Endothelial cell of umbilical vein (primary cell): ENCODE measurements around the gene CMBL. TPM values are rescaled to one million over a fixed set of nuclear protein-coding genes. Genes with fewer than 3 reads are reported as not detected.

Experiments
- BruUV-seq: library from RNA; stranded (reverse); fragments of 400-500 nt; replicated peaks from 2 replicates; lab custom pipeline; 2021; lab: Mats Ljungman, UMichigan
- CTCF ChIA-PET: fragments of 300-600, 350-600 bp; sonication (Branson Sonifier 250); formaldehyde crosslinking; loops from one replicate; lab custom pipeline; 2021; ENCODE audit warnings: antibody characterized with exemption, inconsistent platforms; lab: Charles Lee
- POLR2A ChIA-PET: fragments of 300-600, 350-600 bp; sonication (Branson Sonifier 250); formaldehyde crosslinking; loops from one replicate; lab custom pipeline; 2021; ENCODE audit warnings: antibody characterized with exemption, inconsistent platforms; lab: Charles Lee
- DNase-seq: peaks from one replicate; pipeline ENCODE4 v3.0.0-alpha.2; 2011; ENCODE audit warnings: low read depth, low spot score
- FAIRE-seq: peaks from 2 replicates; lab custom pipeline; 2011; peaks lifted over from hg19 to GRCh38; lab: Jason Lieb, UNC
- H2AFZ ChIP-seq: 2 replicates; pipeline ENCODE4 v1.6.0; 2012; ENCODE audit warnings: low read depth, low read length, control low read depth, inconsistent platforms
- H3K27ac ChIP-seq: 2 replicates; pipeline ENCODE4 v1.5.1; 2011; ENCODE audit warnings: low read depth, mild to moderate bottlenecking, control low read depth, low read length, moderate library complexity; ENCODE audit not compliant: insufficient read depth
- H3K27me3 ChIP-seq, 2 experiments: 2 replicates each; pipeline versions ENCODE4 v1.6.0 to v1.6.1; 2011; ENCODE audit warnings: low read length in 2 of 2, mixed read lengths in 1 of 2; ENCODE audit not compliant: control insufficient read depth in 2 of 2, insufficient read depth in 2 of 2
- H3K36me3 ChIP-seq, 2 experiments: 2 replicates in 1 of 2; 3 replicates in 1 of 2; pipeline ENCODE4 v1.5.1; 2011; ENCODE audit warnings: low read length in 2 of 2, mild to moderate bottlenecking in 1 of 2, moderate library complexity in 1 of 2; ENCODE audit not compliant: control insufficient read depth in 2 of 2, insufficient read depth in 2 of 2; ENCODE audit errors: extremely low read depth in 1 of 2
- H3K4me1 ChIP-seq: 3 replicates; pipeline ENCODE4 v1.5.1; 2011; ENCODE audit warnings: mild to moderate bottlenecking, low read length; ENCODE audit not compliant: control insufficient read depth, insufficient read depth; ENCODE audit errors: extremely low read depth
- H3K4me2 ChIP-seq: 2 replicates; pipeline ENCODE4 v1.6.1; 2011; ENCODE audit warnings: low read length, control low read depth, mixed read lengths; ENCODE audit not compliant: insufficient read depth
- H3K4me3 ChIP-seq, 3 experiments: fragments of 200-600 bp in 1 of 3; sonication (generic), shearing (Covaris generic) in 1 of 3; replicated peaks in 1 of 3; 2 replicates each; pipeline ENCODE4 v1.5.1; 2011 to 2016; ENCODE audit warnings: control low read depth in 3 of 3, low read length in 3 of 3, mild to moderate bottlenecking in 2 of 3, inconsistent platforms in 1 of 3, low read depth in 1 of 3, moderate library complexity in 1 of 3; ENCODE audit not compliant: insufficient read depth in 1 of 3
- H3K79me2 ChIP-seq: 2 replicates; pipeline ENCODE4 v1.6.0; 2012; ENCODE audit warnings: low read length, inconsistent platforms; ENCODE audit not compliant: control insufficient read depth, insufficient read depth
- H3K9ac ChIP-seq: replicated peaks from 2 replicates; pipeline ENCODE3; 2011; ENCODE audit warnings: low read length, control low read depth; ENCODE audit not compliant: insufficient read depth; ENCODE audit errors: extremely low read depth
- H3K9me1 ChIP-seq: replicated peaks from 3 replicates; pipeline ENCODE4 v1.6.0; 2011; ENCODE audit warnings: mild to moderate bottlenecking, low read length; ENCODE audit not compliant: control insufficient read depth, insufficient read depth; ENCODE audit errors: extremely low read depth
- H3K9me3 ChIP-seq: replicated peaks from 2 replicates; pipeline ENCODE4 v1.5.1; 2012; ENCODE audit warnings: low read length, inconsistent platforms; ENCODE audit not compliant: control insufficient read depth, insufficient read depth
- H4K20me1 ChIP-seq: replicated peaks from 2 replicates; pipeline ENCODE3; 2011; ENCODE audit warnings: mild to moderate bottlenecking, low read length; ENCODE audit not compliant: control insufficient read depth, insufficient read depth; ENCODE audit errors: extremely low read depth
- EZH2 ChIP-seq: IDR thresholded peaks from 2 replicates; pipeline ENCODE4 v1.6.1; 2012; ENCODE audit warnings: borderline replicate concordance, low read depth, mild to moderate bottlenecking, moderate library complexity, low read length, inconsistent platforms; ENCODE audit not compliant: severe bottlenecking
- FOS ChIP-seq: IDR thresholded peaks from 2 replicates; pipeline ENCODE4 v1.6.1; 2011; ENCODE audit warnings: mild to moderate bottlenecking, low read length, moderate library complexity, borderline replicate concordance; ENCODE audit not compliant: insufficient read depth
- GATA2 ChIP-seq: IDR thresholded peaks from 2 replicates; pipeline ENCODE4 v1.7.0; 2011; ENCODE audit warnings: low read depth, mild to moderate bottlenecking, moderate library complexity, mixed read lengths, low read length; ENCODE audit not compliant: insufficient read length, insufficient read depth
- JUN ChIP-seq: IDR thresholded peaks from 2 replicates; pipeline ENCODE4 v1.6.1; 2011; ENCODE audit warnings: borderline replicate concordance, low read depth; ENCODE audit not compliant: insufficient read length, insufficient read depth
- MYC ChIP-seq: IDR thresholded peaks from one replicate; pipeline ENCODE4 v1.6.1; 2011; ENCODE audit warnings: mild to moderate bottlenecking, low read depth, low read length
- POLR2A ChIP-seq: IDR thresholded peaks from 2 replicates; pipeline ENCODE4 v1.6.1; 2012; ENCODE audit warnings: low read depth, mild to moderate bottlenecking, control low read depth, low read length
- POLR2AphosphoS5 ChIP-seq: IDR thresholded peaks from 2 replicates; pipeline ENCODE4 v1.6.1; 2012; ENCODE audit warnings: low read depth, mild to moderate bottlenecking, control low read depth, low read length, moderate library complexity; ENCODE audit not compliant: insufficient read depth
- dilution Hi-C: fragments of 300-500 bp; cut with MboI; formaldehyde crosslinking; loops from one replicate; pipeline ENCODE4 v1.15.0; 2019; ENCODE audit warnings: low sequenced_read_pairs; ENCODE audit not compliant: extremely low pct_ligation_motif_present
- intact Hi-C: fragments of 100-400 bp; cut with micrococcal nuclease; formaldehyde crosslinking; loops from one replicate; pipeline ENCODE4 v1.10.0; 2022
- polyA plus RNA-seq, 4 experiments: library from polyadenylated mRNA; depleted of rRNA in 3 of 4; stranded (reverse) in 3 of 4; unstranded in 1 of 4; fragments of >200 nt; gene quantifications; 2 replicates each; pipeline versions ENCODE4 v1.2.1 to v1.2.3, GENCODE V29; 2011 to 2012; ENCODE audit warnings: missing spikeins in 1 of 4
- total RNA-seq: library from RNA; stranded (reverse); gene quantifications from 2 replicates; pipeline ENCODE4 v1.2.3, GENCODE V29; 2021
- TF ChIP-seq, protein P1 (sequence below): IDR thresholded peaks from 2 replicates; pipeline ENCODE4 v1.6.1; 2011; ENCODE audit not compliant: insufficient read depth, insufficient read length
- TF ChIP-seq, protein P2 (sequence below), 2 donors: IDR thresholded peaks; 1 replicate in 1 of 2; 2 replicates in 1 of 2; pipeline ENCODE4 v1.5.1; 2011; ENCODE audit warnings: low read length in 2 of 2, mild to moderate bottlenecking in 2 of 2, moderate library complexity in 2 of 2, control low read depth in 1 of 2, inconsistent platforms in 1 of 2, low read depth in 1 of 2; ENCODE audit not compliant: insufficient read depth in 1 of 2; ENCODE audit errors: extremely low read depth in 1 of 2

The CMBL gene
- total and polyA plus RNA-seq, 2 donors (not counting 3 experiments of a cell fraction or from before 2014, with no cell fraction given), result 15.9 to 19.8 TPM

DNA sequence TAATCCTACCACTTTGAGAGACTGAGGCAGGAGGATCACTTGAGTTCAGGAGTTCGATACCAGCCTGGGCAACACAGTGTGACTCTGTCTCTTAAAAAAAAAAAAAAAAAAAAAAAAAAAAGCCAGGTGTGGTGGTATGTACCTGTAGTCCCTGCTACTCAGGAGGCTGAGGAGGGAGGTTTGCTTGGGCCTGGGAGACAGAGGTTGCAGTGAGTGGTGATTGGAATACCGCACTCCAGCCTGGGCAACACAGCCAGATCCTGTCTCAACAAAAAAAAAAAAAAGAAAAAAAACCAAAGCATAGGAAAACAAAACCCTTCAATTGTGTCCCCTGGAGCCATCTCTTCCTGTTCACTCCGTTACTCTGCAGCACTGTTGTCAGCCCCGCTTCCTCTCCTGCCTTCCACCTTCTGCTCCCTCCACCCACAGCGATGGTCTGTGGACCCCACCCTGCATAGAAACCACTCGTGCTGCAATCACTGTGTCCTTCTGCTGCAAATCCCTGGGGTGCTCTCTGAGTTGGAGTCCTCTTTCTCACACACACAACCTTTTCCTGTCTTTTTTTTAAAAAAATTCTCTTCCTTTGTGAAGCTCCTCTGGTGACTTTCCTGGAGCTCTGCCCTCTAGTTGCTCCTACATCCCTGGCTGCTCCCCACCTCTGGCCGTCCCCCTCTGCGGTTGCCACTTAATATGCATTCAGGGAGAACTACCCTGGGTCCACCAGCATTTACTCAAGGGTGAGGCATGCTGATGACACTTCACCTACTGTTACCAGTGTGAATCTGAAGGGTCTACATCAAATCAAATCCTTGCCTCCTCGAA, 35.4 kb downstream of the CMBL start:
- DNase-seq, result no peak
- H3K9ac ChIP-seq, result no peak overlapping the region
- no peak overlapping the region for H3K4me2 ChIP-seq
- dilution Hi-C loops (loop anchor here (25.0 kb wide), 1 partner anchor 140 kb away; no protein-coding TSS in a partner anchor), intact Hi-C loops (no loop called here)
- TF ChIP-seq POLR2A (no peak), EZH2 (no peak), POLR2AphosphoS5 (no peak)
- H3K9me3 ChIP-seq, result no peaks in the 10 kb centered on the region
- H3K9me1 ChIP-seq, result no peaks in the 10 kb centered on the region
- no peak overlapping the region for H2AFZ ChIP-seq
- H3K4me1 ChIP-seq, result no peaks in the 10 kb centered on the region
- H3K27me3 ChIP-seq, result peaks cover 6 to 10% of the 10 kb centered on the region in 2 experiments
- H3K27ac ChIP-seq, result no peak overlapping the region
- FAIRE-seq, result no peak
- POLR2A ChIA-PET, result no interaction called here
- no peaks in the 10 kb centered on the region for H3K36me3 ChIP-seq
- H4K20me1 ChIP-seq, result no peaks in the 10 kb centered on the region
- no peaks in the 10 kb centered on the region for H3K79me2 ChIP-seq
- BruUV-seq, result no TSS peak
- no peak overlapping the region for H3K4me3 ChIP-seq
- CTCF ChIA-PET, result interaction anchor here (1.0 kb wide), 1 partner anchor 12 kb away, joined by 3 read pairs; no protein-coding TSS in a partner anchor

DNA sequence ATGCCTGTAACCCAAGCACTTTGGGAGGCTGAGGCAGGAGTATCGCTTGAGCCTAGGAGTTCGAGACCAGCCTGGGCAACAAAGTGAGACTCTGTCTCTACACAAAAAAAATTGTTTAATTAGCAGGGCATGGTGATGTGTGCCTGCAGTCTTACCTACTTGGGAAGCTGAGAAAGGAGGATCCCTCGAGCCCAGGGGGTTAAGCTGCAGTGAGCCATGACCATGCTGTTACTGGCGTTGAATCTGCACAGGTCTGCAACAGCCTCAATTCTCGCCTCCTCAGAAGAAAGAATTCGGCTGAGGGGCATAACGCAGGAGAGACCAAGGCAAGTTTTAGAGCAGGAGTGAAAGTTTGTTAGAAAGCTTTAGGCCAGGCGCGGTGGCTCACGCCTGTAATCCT, 39.6 kb downstream of the CMBL start:
- Histone ChIP-seq H3K4me3 (no peak overlapping the region), H3K36me3 (peaks cover 9 to 13% of the 10 kb centered on the region in 2 experiments), H3K9me3 (no peaks in the 10 kb centered on the region), H4K20me1 (no peaks in the 10 kb centered on the region), H2AFZ (no peak overlapping the region), H3K9ac (no peak overlapping the region), H3K79me2 (no peaks in the 10 kb centered on the region), H3K4me1 (no peaks in the 10 kb centered on the region), H3K27me3 (peaks cover 6 to 10% of the 10 kb centered on the region in 2 experiments), H3K9me1 (no peaks in the 10 kb centered on the region), H3K4me2 (no peak overlapping the region), H3K27ac (no peak overlapping the region)
- ChIA-PET POLR2A (no interaction called here), CTCF (no interaction called here)
- dilution Hi-C loops (loop anchor here (25.0 kb wide), 1 partner anchor 144 kb away; no protein-coding TSS in a partner anchor), intact Hi-C loops (no loop called here)
- BruUV-seq, result no TSS peak
- no peak for TF ChIP-seq JUN
- TF ChIP-seq POLR2A, result no peak
- TF ChIP-seq GATA2, result no peak
- no peak for TF ChIP-seq EZH2
- TF ChIP-seq MYC, result no peak
- no peak for TF ChIP-seq POLR2AphosphoS5
- TF ChIP-seq, protein P1, sequence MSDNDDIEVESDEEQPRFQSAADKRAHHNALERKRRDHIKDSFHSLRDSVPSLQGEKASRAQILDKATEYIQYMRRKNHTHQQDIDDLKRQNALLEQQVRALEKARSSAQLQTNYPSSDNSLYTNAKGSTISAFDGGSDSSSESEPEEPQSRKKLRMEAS, result no peak
- TF ChIP-seq, protein P2, sequence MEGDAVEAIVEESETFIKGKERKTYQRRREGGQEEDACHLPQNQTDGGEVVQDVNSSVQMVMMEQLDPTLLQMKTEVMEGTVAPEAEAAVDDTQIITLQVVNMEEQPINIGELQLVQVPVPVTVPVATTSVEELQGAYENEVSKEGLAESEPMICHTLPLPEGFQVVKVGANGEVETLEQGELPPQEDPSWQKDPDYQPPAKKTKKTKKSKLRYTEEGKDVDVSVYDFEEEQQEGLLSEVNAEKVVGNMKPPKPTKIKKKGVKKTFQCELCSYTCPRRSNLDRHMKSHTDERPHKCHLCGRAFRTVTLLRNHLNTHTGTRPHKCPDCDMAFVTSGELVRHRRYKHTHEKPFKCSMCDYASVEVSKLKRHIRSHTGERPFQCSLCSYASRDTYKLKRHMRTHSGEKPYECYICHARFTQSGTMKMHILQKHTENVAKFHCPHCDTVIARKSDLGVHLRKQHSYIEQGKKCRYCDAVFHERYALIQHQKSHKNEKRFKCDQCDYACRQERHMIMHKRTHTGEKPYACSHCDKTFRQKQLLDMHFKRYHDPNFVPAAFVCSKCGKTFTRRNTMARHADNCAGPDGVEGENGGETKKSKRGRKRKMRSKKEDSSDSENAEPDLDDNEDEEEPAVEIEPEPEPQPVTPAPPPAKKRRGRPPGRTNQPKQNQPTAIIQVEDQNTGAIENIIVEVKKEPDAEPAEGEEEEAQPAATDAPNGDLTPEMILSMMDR (IDR thresholded peaks at IDR 0.05; ENCODE audit: extremely low read depth in 1 of 2, insufficient read depth in 1 of 2, low read depth in 1 of 2, low read length in 2 of 2), result no peak
- TF ChIP-seq FOS, result no peak
- DNase-seq, result no peak
- FAIRE-seq, result no peak
